ENCODE data around the gene KCNB1. TPM values are rescaled to one million over a fixed set of nuclear protein-coding genes. Genes with fewer than 3 reads are reported as not detected.

KCNB1 gene
- polyA plus RNA-seq, 1 donor from 2014 or later = 3.6 TPM

GRCh38 chr20:49338061-49338460 lies 144.4 kb downstream of the KCNB1 start:
- Histone ChIP-seq H3K4me3 (ENCODE audit: low read length) (no peak overlapping the region), H3K27me3 (ENCODE audit: insufficient read depth, low read depth, low read length) (no peaks in the 10 kb centered on the region), H3K9me3 (ENCODE audit: low read length) (no peaks in the 10 kb centered on the region), H3K4me2 (ENCODE audit: low read length) (no peak overlapping the region), H3F3A (ENCODE audit: insufficient read depth, low read length, poor library complexity, severe bottlenecking) (no peaks in the 10 kb centered on the region), H3K79me2 (replicated peaks; ENCODE audit: insufficient read depth, low read length) (no peaks in the 10 kb centered on the region), H2AFZ (ENCODE audit: low read depth, low read length) (no peak overlapping the region), H3K36me3 (ENCODE audit: insufficient read depth, low read length) (no peaks in the 10 kb centered on the region), H4K20me1 (ENCODE audit: insufficient read depth) (no peaks in the 10 kb centered on the region), H3K27ac (ENCODE audit: low read length) (no peak overlapping the region), H3K9ac (ENCODE audit: low read length) (no peak overlapping the region), H3K9me2 (ENCODE audit: insufficient read depth, low read length) (no peaks in the 10 kb centered on the region)
- TF ChIP-seq MXI1 (conservative IDR thresholded peaks at IDR 0.05; ENCODE audit: poor library complexity, severe bottlenecking) (no peak), TAF1 (IDR thresholded peaks at IDR 0.05; ENCODE audit: low read depth) (no peak), SMC3 (conservative IDR thresholded peaks at IDR 0.05; ENCODE audit: poor library complexity) (no peak), EP300 (conservative IDR thresholded peaks at IDR 0.05; ENCODE audit: poor library complexity, severe bottlenecking) (no peak), RAD21 (conservative IDR thresholded peaks at IDR 0.05) (no peak), POLR2AphosphoS5 (IDR thresholded peaks at IDR 0.05) (no peak), REST (IDR thresholded peaks at IDR 0.05; ENCODE audit: borderline replicate concordance) (no peak), EZH2 (IDR thresholded peaks at IDR 0.05; ENCODE audit: borderline replicate concordance, insufficient read depth, low read length, poor library complexity, severe bottlenecking) (no peak)
- TF ChIP-seq, protein P1, sequence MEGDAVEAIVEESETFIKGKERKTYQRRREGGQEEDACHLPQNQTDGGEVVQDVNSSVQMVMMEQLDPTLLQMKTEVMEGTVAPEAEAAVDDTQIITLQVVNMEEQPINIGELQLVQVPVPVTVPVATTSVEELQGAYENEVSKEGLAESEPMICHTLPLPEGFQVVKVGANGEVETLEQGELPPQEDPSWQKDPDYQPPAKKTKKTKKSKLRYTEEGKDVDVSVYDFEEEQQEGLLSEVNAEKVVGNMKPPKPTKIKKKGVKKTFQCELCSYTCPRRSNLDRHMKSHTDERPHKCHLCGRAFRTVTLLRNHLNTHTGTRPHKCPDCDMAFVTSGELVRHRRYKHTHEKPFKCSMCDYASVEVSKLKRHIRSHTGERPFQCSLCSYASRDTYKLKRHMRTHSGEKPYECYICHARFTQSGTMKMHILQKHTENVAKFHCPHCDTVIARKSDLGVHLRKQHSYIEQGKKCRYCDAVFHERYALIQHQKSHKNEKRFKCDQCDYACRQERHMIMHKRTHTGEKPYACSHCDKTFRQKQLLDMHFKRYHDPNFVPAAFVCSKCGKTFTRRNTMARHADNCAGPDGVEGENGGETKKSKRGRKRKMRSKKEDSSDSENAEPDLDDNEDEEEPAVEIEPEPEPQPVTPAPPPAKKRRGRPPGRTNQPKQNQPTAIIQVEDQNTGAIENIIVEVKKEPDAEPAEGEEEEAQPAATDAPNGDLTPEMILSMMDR (IDR thresholded peaks at IDR 0.05; ENCODE audit: poor library complexity, severe bottlenecking) = no peak

DNA sequence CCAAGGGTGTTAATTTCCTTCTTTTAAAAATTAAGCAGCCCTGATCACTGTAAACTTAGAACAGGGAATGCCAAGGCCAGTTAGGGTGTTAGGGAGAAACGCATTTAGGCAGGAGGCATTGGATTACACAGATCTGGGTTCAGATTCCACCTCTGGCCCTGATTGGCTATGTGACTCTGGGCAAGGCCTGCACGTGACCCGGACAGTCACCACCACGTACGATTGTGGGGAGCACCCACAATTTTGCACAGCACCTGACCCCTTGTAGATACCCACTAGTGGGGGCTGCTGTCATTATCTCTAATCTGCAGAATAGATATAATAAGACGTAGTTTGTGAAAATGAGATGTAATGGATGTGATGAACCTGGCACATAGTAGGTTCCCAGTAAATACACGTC lies 145.1 kb downstream of the KCNB1 start:
- no peaks in the 10 kb centered on the region for H3F3A ChIP-seq (ENCODE audit: insufficient read depth, low read length, poor library complexity, severe bottlenecking)
- no peaks in the 10 kb centered on the region for H3K9me2 ChIP-seq (ENCODE audit: insufficient read depth, low read length)
- H3K79me2 ChIP-seq (replicated peaks; ENCODE audit: insufficient read depth, low read length) = no peaks in the 10 kb centered on the region
- no peaks in the 10 kb centered on the region for H3K27me3 ChIP-seq (ENCODE audit: insufficient read depth, low read depth, low read length)
- no peak overlapping the region for H2AFZ ChIP-seq (ENCODE audit: low read depth, low read length)
- no peak overlapping the region for H3K4me2 ChIP-seq (ENCODE audit: low read length)
- no peaks in the 10 kb centered on the region for H3K36me3 ChIP-seq (ENCODE audit: insufficient read depth, low read length)
- H3K4me3 ChIP-seq (ENCODE audit: low read length) = no peak overlapping the region
- no peak for TF ChIP-seq RAD21 (conservative IDR thresholded peaks at IDR 0.05)
- TF ChIP-seq MXI1 (conservative IDR thresholded peaks at IDR 0.05; ENCODE audit: poor library complexity, severe bottlenecking) = no peak
- TF ChIP-seq TAF1 (IDR thresholded peaks at IDR 0.05; ENCODE audit: low read depth) = no peak
- no peak for TF ChIP-seq EP300 (conservative IDR thresholded peaks at IDR 0.05; ENCODE audit: poor library complexity, severe bottlenecking)
- TF ChIP-seq EZH2 (IDR thresholded peaks at IDR 0.05; ENCODE audit: borderline replicate concordance, insufficient read depth, low read length, poor library complexity, severe bottlenecking) = no peak
- TF ChIP-seq POLR2AphosphoS5 (IDR thresholded peaks at IDR 0.05) = no peak
- TF ChIP-seq, protein P1 (IDR thresholded peaks at IDR 0.05; ENCODE audit: poor library complexity, severe bottlenecking) = no peak
- no peak overlapping the region for H3K27ac ChIP-seq (ENCODE audit: low read length)
- H4K20me1 ChIP-seq (ENCODE audit: insufficient read depth) = no peaks in the 10 kb centered on the region
- no peaks in the 10 kb centered on the region for H3K9me3 ChIP-seq (ENCODE audit: low read length)
- H3K9ac ChIP-seq (ENCODE audit: low read length) = no peak overlapping the region
